HEK293T (cell line): ENCODE data around the gene PRKCA.

Source experiments
- ARNT ChIP-seq: fragments of 450-650 bp; IDR thresholded peaks from 2 replicates; pipeline ENCODE4 v1.6.1; 2017; ENCODE audit warnings: mild to moderate bottlenecking
- BHLHE40 ChIP-seq: fragments of 450-650 bp; IDR thresholded peaks from 2 replicates; pipeline ENCODE4 v1.6.1; 2016; ENCODE audit warnings: mild to moderate bottlenecking, moderate library complexity, borderline replicate concordance
- ELF4 ChIP-seq: fragments of 450-650 bp; IDR thresholded peaks from 2 replicates; pipeline ENCODE4 v1.6.1; 2017; ENCODE audit warnings: antibody characterized with exemption
- FOXM1 ChIP-seq: fragments of 450-650 bp; IDR thresholded peaks from 2 replicates; pipeline ENCODE4 v1.6.1; 2017; ENCODE audit warnings: mild to moderate bottlenecking, borderline replicate concordance
- L3MBTL2 ChIP-seq: fragments of 450-650 bp; conservative IDR thresholded peaks from 2 replicates; pipeline ENCODE4 v1.6.1; 2016; ENCODE audit warnings: mild to moderate bottlenecking
- NFRKB ChIP-seq: fragments of 450-650 bp; IDR thresholded peaks from 2 replicates; pipeline ENCODE4 v1.6.1; 2016; ENCODE audit warnings: mild to moderate bottlenecking, moderate library complexity
- SUZ12 ChIP-seq: fragments of 450-650 bp; IDR thresholded peaks from 2 replicates; pipeline ENCODE4 v1.6.1; 2016; ENCODE audit warnings: mild to moderate bottlenecking
- TARDBP ChIP-seq: fragments of 450-650 bp; IDR thresholded peaks from 2 replicates; pipeline ENCODE4 v1.6.1; 2016
- ZNF384 ChIP-seq: fragments of 450-650 bp; IDR thresholded peaks from 2 replicates; pipeline ENCODE4 v1.6.1; 2016
- TF ChIP-seq, protein P1 (sequence below): fragments of 450-650 bp; IDR thresholded peaks from 2 replicates; pipeline ENCODE4 v1.6.1; 2016

- TF ChIP-seq ZNF384, result no peak
- TF ChIP-seq ARNT, result no peak
- TF ChIP-seq TARDBP, result no peak
- no peak for TF ChIP-seq ELF4
- TF ChIP-seq L3MBTL2, result no peak
- no peak for TF ChIP-seq SUZ12
- no peak for TF ChIP-seq FOXM1
- TF ChIP-seq BHLHE40, result no peak
- TF ChIP-seq, protein P1, sequence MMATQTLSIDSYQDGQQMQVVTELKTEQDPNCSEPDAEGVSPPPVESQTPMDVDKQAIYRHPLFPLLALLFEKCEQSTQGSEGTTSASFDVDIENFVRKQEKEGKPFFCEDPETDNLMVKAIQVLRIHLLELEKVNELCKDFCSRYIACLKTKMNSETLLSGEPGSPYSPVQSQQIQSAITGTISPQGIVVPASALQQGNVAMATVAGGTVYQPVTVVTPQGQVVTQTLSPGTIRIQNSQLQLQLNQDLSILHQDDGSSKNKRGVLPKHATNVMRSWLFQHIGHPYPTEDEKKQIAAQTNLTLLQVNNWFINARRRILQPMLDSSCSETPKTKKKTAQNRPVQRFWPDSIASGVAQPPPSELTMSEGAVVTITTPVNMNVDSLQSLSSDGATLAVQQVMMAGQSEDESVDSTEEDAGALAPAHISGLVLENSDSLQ, result no peak
- no peak for TF ChIP-seq NFRKB
These were observed 42.9 kb downstream of the PRKCA start for GRCh38 chr17:66345264-66345663.
